HepG2 (cell line): ENCODE measurements around the gene ETV1. TPM values are rescaled to one million over a fixed set of nuclear protein-coding genes. Genes with fewer than 3 reads are reported as not detected.

Experiments
- ATAC-seq: fragments of 200-7000 bp; cut with Tn5 transposase; 3 replicates; pipeline ENCODE4 v1.9.1; 2020; ENCODE audit warnings: mild to moderate bottlenecking, moderate library complexity
- BruUV-seq: library from RNA; stranded (reverse); fragments of 400-500 nt; replicated peaks from 2 replicates; lab custom pipeline; 2021; lab: Mats Ljungman, UMichigan
- CTCF ChIA-PET: fragments of 300-600 bp; formaldehyde crosslinking; extraction: SDS; loops from one replicate; lab custom pipeline; 2021; ENCODE audit warnings: low total read pairs, inconsistent platforms, low intra/inter-chr PET ratio; lab: Yijun Ruan, JAX
- POLR2A ChIA-PET: fragments of 350-600 bp; sonication (Branson Sonifier 250); formaldehyde crosslinking; loops from one replicate; lab custom pipeline; 2020; ENCODE audit warnings: antibody characterized with exemption, inconsistent platforms; lab: Yijun Ruan, JAX
- DNase-seq: peaks from one replicate; pipeline ENCODE4 v3.0.0-alpha.2; 2015; ENCODE audit warnings: low spot score
- FAIRE-seq: peaks from 3 replicates; lab custom pipeline; 2011; peaks lifted over from hg19 to GRCh38; lab: Jason Lieb, UNC
- H2AFZ ChIP-seq: one replicate; pipeline ENCODE4 v1.6.1; 2011; ENCODE audit warnings: low read length, inconsistent platforms
- H3K27ac ChIP-seq: fragments of 300-600 bp; 3 replicates; pipeline ENCODE4 v1.8.0; 2011; ENCODE audit warnings: mixed run types, mild to moderate bottlenecking, mixed read lengths, low read length, inconsistent platforms; ENCODE audit not compliant: insufficient read depth; ENCODE audit errors: extremely low read length
- H3K27me3 ChIP-seq, 2 experiments: fragments of 200-600 bp in 1 of 2; 2 replicates in 1 of 2; 3 replicates in 1 of 2; pipeline versions ENCODE4 v1.6.0 to v1.8.0; 2011; ENCODE audit warnings: low read length in 2 of 2, mild to moderate bottlenecking in 2 of 2, moderate library complexity in 2 of 2, inconsistent platforms in 1 of 2; ENCODE audit not compliant: insufficient read depth in 2 of 2, control insufficient read depth in 1 of 2
- H3K36me3 ChIP-seq, 2 experiments: fragments of 200-600 bp in 1 of 2; replicated peaks in 1 of 2; 2 replicates in 1 of 2; 3 replicates in 1 of 2; pipeline versions ENCODE4 v1.5.1 to v1.8.0; 2011; ENCODE audit warnings: low read length in 2 of 2, inconsistent platforms in 1 of 2; ENCODE audit not compliant: insufficient read depth in 2 of 2, control insufficient read depth in 1 of 2
- H3K4me1 ChIP-seq: 2 replicates; pipeline ENCODE4 v1.5.1; 2012; ENCODE audit warnings: low read length, inconsistent platforms; ENCODE audit not compliant: insufficient read depth
- H3K4me2 ChIP-seq: 2 replicates; pipeline ENCODE4 v1.6.0; 2011; ENCODE audit warnings: low read depth, low read length, inconsistent platforms
- H3K4me3 ChIP-seq, 3 experiments: fragments of 200-600 bp in 1 of 3; sonication (generic), shearing (Covaris generic) in 1 of 3; replicated peaks in 1 of 3; 2 replicates each; pipeline ENCODE4 v1.5.1; 2011 to 2016; ENCODE audit warnings: low read length in 3 of 3, inconsistent platforms in 2 of 3, low read depth in 2 of 3, mild to moderate bottlenecking in 2 of 3, control low read depth in 1 of 3, mixed read lengths in 1 of 3; ENCODE audit not compliant: insufficient read depth in 1 of 3
- H3K79me2 ChIP-seq: one replicate; pipeline ENCODE4 v1.6.1; 2011; ENCODE audit warnings: low read length, inconsistent platforms; ENCODE audit not compliant: insufficient read depth
- H3K9ac ChIP-seq: 2 replicates; pipeline ENCODE4 v1.6.0; 2011; ENCODE audit warnings: mild to moderate bottlenecking, low read depth, low read length, inconsistent platforms; ENCODE audit not compliant: insufficient read depth
- H3K9me3 ChIP-seq: 2 replicates; pipeline ENCODE4 v1.5.1; 2012; ENCODE audit warnings: mild to moderate bottlenecking, low read length
- H4K20me1 ChIP-seq: 2 replicates; pipeline ENCODE4 v1.6.0; 2011; ENCODE audit warnings: inconsistent platforms, mild to moderate bottlenecking, low read length, moderate library complexity; ENCODE audit not compliant: insufficient read depth
- CENPX ChIP-seq: sonication (generic); formaldehyde crosslinking; IDR thresholded peaks from 2 replicates; pipeline ENCODE4 v1.9.0; 2021; ENCODE audit warnings: mild to moderate bottlenecking, missing genetic modification reagents, moderate library complexity
- POLR2A ChIP-seq, 2 experiments: IDR thresholded peaks; 2 replicates each; pipeline ENCODE4 v1.6.1; 2011; ENCODE audit warnings: low read depth in 2 of 2, low read length in 2 of 2, mild to moderate bottlenecking in 1 of 2, moderate library complexity in 1 of 2; ENCODE audit not compliant: insufficient read depth in 1 of 2
- SMAD9 ChIP-seq: sonication (generic); formaldehyde crosslinking; IDR thresholded peaks from 2 replicates; pipeline ENCODE4 v1.5.1; 2020; ENCODE audit warnings: mild to moderate bottlenecking, missing genetic modification reagents
- SP4 ChIP-seq: sonication (generic); formaldehyde crosslinking; IDR thresholded peaks from 2 replicates; pipeline ENCODE4 v1.8.1; 2023; ENCODE audit warnings: mild to moderate bottlenecking, missing genetic modification reagents
- ZNF138 ChIP-seq: sonication (generic); formaldehyde crosslinking; IDR thresholded peaks from 2 replicates; pipeline ENCODE4 v1.5.0; 2020; ENCODE audit warnings: mild to moderate bottlenecking, low read depth, missing genetic modification reagents
- ZNF512B ChIP-seq: sonication (generic); formaldehyde crosslinking; IDR thresholded peaks from 2 replicates; pipeline ENCODE4 v1.5.1; 2020; ENCODE audit warnings: missing genetic modification reagents, mild to moderate bottlenecking, borderline replicate concordance
- ZNF703 ChIP-seq: sonication (generic); formaldehyde crosslinking; IDR thresholded peaks from 2 replicates; pipeline ENCODE4 v1.5.1; 2020; ENCODE audit warnings: missing genetic modification reagents, mild to moderate bottlenecking, moderate library complexity, borderline replicate concordance
- ZNF784 ChIP-seq: sonication (generic); formaldehyde crosslinking; IDR thresholded peaks from 2 replicates; pipeline ENCODE4 v1.5.1; 2020; ENCODE audit warnings: missing genetic modification reagents, mild to moderate bottlenecking, borderline replicate concordance
- ZNF891 ChIP-seq: sonication (generic); formaldehyde crosslinking; IDR thresholded peaks from 2 replicates; pipeline ENCODE4 v1.5.0; 2020; ENCODE audit warnings: mild to moderate bottlenecking, missing genetic modification reagents
- ZSCAN5A ChIP-seq: sonication (generic); formaldehyde crosslinking; IDR thresholded peaks from 2 replicates; pipeline ENCODE4 v1.8.0; 2022; ENCODE audit warnings: mild to moderate bottlenecking, missing genetic modification reagents, borderline replicate concordance
- WGBS: methylation state at CpG from one replicate; pipeline ENCODE4 v1.1.6; 2017; ENCODE audit warnings: low lambda C conversion rate; 5-methylcytosine and 5-hydroxymethylcytosine counted together
- in situ Hi-C: cut with HindIII; loops from 2 replicates; pipeline ENCODE4 v1.10.0; 2017; ENCODE audit warnings: low pct_unique_long_range_greater_than_20kb; ENCODE audit not compliant: extremely low pct_ligation_motif_present
- intact Hi-C: fragments of 100-400 bp; cut with micrococcal nuclease; formaldehyde crosslinking; loops from one replicate; pipeline ENCODE4 v1.10.0; 2022; ENCODE audit not compliant: unreplicated experiment
- polyA plus RNA-seq, 8 experiments: library from polyadenylated mRNA; depleted of rRNA in 3 of 8; stranded (reverse) in 7 of 8; unstranded in 1 of 8; fragments of >200 nt; fragmentation: Illumina TruSeq in 4 of 8; extraction: Trizol in 4 of 8; gene quantifications; 2 replicates each; pipeline versions ENCODE4 v1.2.1 to v1.2.3, GENCODE V29; 2011 to 2016; ENCODE audit warnings: low read depth in 4 of 8, missing spikeins in 1 of 8, mixed read lengths in 1 of 8; ENCODE audit not compliant: insufficient read depth in 1 of 8
- total RNA-seq, 5 experiments: library from RNA; depleted of rRNA; stranded (reverse); fragments of >200 nt; fragmentation: Illumina TruSeq; extraction: Trizol; gene quantifications; 2 replicates each; pipeline ENCODE4 v1.2.3, GENCODE V29; 2016; ENCODE audit warnings: low read depth in 1 of 5
- TF ChIP-seq, protein P1 (sequence below): sonication (generic); formaldehyde crosslinking; IDR thresholded peaks from 2 replicates; pipeline ENCODE4 v1.5.0; 2020; ENCODE audit warnings: missing genetic modification reagents, mild to moderate bottlenecking, borderline replicate concordance
- TF ChIP-seq, protein P2 (sequence below): sonication (generic); formaldehyde crosslinking; IDR thresholded peaks from 2 replicates; pipeline ENCODE4 v1.4.0; 2020; ENCODE audit warnings: missing genetic modification reagents, low read depth, mild to moderate bottlenecking, borderline replicate concordance

Gene ETV1
- total and polyA plus RNA-seq, 2 of the 13 experiments (the other 11 are each of a cell fraction or from before 2014, with no cell fraction given) = 0.04 to 0.24 TPM

GRCh38 chr7:13946181-13946580 lies 43.3 kb downstream of the ETV1 start (continued):
- TF ChIP-seq ZNF512B (CRISPR knock-in tag) = no peak
- TF ChIP-seq ZNF784 (CRISPR knock-in tag) = no peak
- TF ChIP-seq ZNF138 = no peak
- TF ChIP-seq, protein P1, sequence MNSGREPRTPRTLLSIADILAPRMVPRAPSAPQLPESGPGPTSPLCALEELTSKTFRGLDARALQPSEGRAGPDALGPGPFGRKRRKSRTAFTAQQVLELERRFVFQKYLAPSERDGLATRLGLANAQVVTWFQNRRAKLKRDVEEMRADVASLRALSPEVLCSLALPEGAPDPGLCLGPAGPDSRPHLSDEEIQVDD (CRISPR knock-in tag) = no peak
- TF ChIP-seq SMAD9 = no peak
- no peak for TF ChIP-seq POLR2A (IDR thresholded peaks at IDR 0.05; ENCODE audit: insufficient read depth in 1 of 2, low read depth in 2 of 2, low read length in 2 of 2)

DNA sequence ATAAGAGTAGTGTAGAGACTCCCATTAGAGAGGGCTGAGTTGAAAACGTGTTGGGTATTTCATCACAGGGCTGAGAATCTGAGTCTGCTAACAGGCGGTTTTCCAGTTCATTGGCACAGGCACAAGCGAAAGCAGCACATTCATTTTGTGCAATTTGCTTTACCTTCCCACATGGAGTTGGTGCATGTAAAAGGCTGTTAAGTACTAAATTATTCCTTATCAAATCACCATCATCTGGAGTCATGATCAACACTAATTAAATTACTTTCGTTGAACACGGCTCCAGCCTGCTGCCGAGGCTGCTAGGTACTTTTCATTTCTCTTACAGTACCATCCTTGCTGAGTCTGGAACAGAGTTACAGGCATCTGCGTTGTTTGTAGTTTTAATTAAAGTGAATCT lies 43.8 kb downstream of the ETV1 start:
- FAIRE-seq (no peak), ATAC-seq (no peak), DNase-seq (no peak)
- no peak overlapping the region for H3K4me2 ChIP-seq
- no peaks in the 10 kb centered on the region for H3K36me3 ChIP-seq
- H3K79me2 ChIP-seq = no peaks in the 10 kb centered on the region
- H3K9ac ChIP-seq = no peak overlapping the region
- no peaks in the 10 kb centered on the region for H3K27me3 ChIP-seq
- intact Hi-C loops (no loop called here), in situ Hi-C loops (no loop called here)
- H3K4me1 ChIP-seq = no peaks in the 10 kb centered on the region
- POLR2A ChIA-PET = no interaction called here
- H3K9me3 ChIP-seq = peaks cover 84% of the 10 kb centered on the region
- TF ChIP-seq SP4 = no peak
- TF ChIP-seq ZNF703 (CRISPR knock-in tag) = no peak
- TF ChIP-seq ZSCAN5A (CRISPR knock-in tag) = no peak
- no peak for TF ChIP-seq CENPX (CRISPR knock-in tag)
- TF ChIP-seq, protein P2, sequence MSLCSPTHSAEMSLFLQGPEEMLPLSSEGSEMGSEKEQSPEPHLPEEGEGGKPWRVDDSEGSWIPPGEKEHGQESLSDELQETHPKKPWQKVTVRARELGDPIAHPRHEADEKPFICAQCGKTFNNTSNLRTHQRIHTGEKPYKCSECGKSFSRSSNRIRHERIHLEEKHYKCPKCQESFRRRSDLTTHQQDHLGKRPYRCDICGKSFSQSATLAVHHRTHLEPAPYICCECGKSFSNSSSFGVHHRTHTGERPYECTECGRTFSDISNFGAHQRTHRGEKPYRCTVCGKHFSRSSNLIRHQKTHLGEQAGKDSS (CRISPR knock-in tag) = no peak
- TF ChIP-seq ZNF891 = no peak
- H2AFZ ChIP-seq = no peak overlapping the region
- H4K20me1 ChIP-seq = no peaks in the 10 kb centered on the region
- H3K27ac ChIP-seq = no peak overlapping the region
- CTCF ChIA-PET = no interaction called here
- H3K4me3 ChIP-seq = no peak overlapping the region
- no TSS peak for BruUV-seq
- 47% methylated on average over 7 of the region's 7 CpGs for WGBS
